Measurements from ENCODE around the gene ZNF234. TPM values are rescaled to one million over a fixed set of nuclear protein-coding genes. Genes with fewer than 3 reads are reported as not detected.

The ZNF234 gene
- polyA plus RNA-seq, 1 donor from 2014 or later = 9.1 TPM

GRCh38 chr19:44176590-44176989, 35.2 kb downstream of the ZNF234 start:
- Histone ChIP-seq H3K36me3 (ENCODE audit: insufficient read depth, low read length) (peaks cover 43% of the 10 kb centered on the region), H3K4me2 (ENCODE audit: low read length) (no peak overlapping the region), H3K9me2 (ENCODE audit: insufficient read depth, low read length) (no peaks in the 10 kb centered on the region), H3K9ac (ENCODE audit: low read length) (no peak overlapping the region), H2AFZ (ENCODE audit: low read depth, low read length) (no peak overlapping the region), H4K20me1 (ENCODE audit: insufficient read depth) (no peaks in the 10 kb centered on the region), H3K9me3 (ENCODE audit: low read length) (no peaks in the 10 kb centered on the region), H3K27me3 (ENCODE audit: insufficient read depth, low read depth, low read length) (no peaks in the 10 kb centered on the region), H3K4me3 (ENCODE audit: low read length) (no peak overlapping the region), H3F3A (ENCODE audit: insufficient read depth, low read length, poor library complexity, severe bottlenecking) (no peaks in the 10 kb centered on the region), H3K79me2 (replicated peaks; ENCODE audit: insufficient read depth, low read length) (no peaks in the 10 kb centered on the region), H3K27ac (ENCODE audit: low read length) (no peak overlapping the region)
- TF ChIP-seq CTCF (IDR thresholded peaks at IDR 0.05; ENCODE audit: poor library complexity, severe bottlenecking) = no peak
- TF ChIP-seq REST (IDR thresholded peaks at IDR 0.05; ENCODE audit: borderline replicate concordance) = no peak
- TF ChIP-seq SMC3 (conservative IDR thresholded peaks at IDR 0.05; ENCODE audit: poor library complexity) = no peak
- no peak for TF ChIP-seq TAF1 (IDR thresholded peaks at IDR 0.05; ENCODE audit: low read depth)

GRCh38 chr19:44180968-44181367, 39.6 kb downstream of the ZNF234 start:
- Histone ChIP-seq H3K9ac (ENCODE audit: low read length) (no peak overlapping the region), H3K4me2 (ENCODE audit: low read length) (no peak overlapping the region)

More at GRCh38 chr19:44180968-44181367, 39.6 kb downstream of the ZNF234 start:
- TF ChIP-seq TAF1 (IDR thresholded peaks at IDR 0.05; ENCODE audit: low read depth) (no peak), POLR2AphosphoS5 (IDR thresholded peaks at IDR 0.05) (no peak), CTCF (IDR thresholded peaks at IDR 0.05; ENCODE audit: poor library complexity, severe bottlenecking) (no peak), MXI1 (conservative IDR thresholded peaks at IDR 0.05; ENCODE audit: poor library complexity, severe bottlenecking) (no peak), EP300 (conservative IDR thresholded peaks at IDR 0.05; ENCODE audit: poor library complexity, severe bottlenecking) (no peak), SMC3 (conservative IDR thresholded peaks at IDR 0.05; ENCODE audit: poor library complexity) (no peak), EZH2 (IDR thresholded peaks at IDR 0.05; ENCODE audit: borderline replicate concordance, insufficient read depth, low read length, poor library complexity, severe bottlenecking) (no peak)
- Histone ChIP-seq H2AFZ (ENCODE audit: low read depth, low read length) (no peak overlapping the region), H3K27me3 (ENCODE audit: insufficient read depth, low read depth, low read length) (no peaks in the 10 kb centered on the region), H3K4me3 (ENCODE audit: low read length) (no peak overlapping the region), H3K36me3 (ENCODE audit: insufficient read depth, low read length) (peaks cover 11% of the 10 kb centered on the region), H3K9me3 (ENCODE audit: low read length) (no peaks in the 10 kb centered on the region), H3K27ac (ENCODE audit: low read length) (no peak overlapping the region), H3F3A (ENCODE audit: insufficient read depth, low read length, poor library complexity, severe bottlenecking) (no peaks in the 10 kb centered on the region), H3K9me2 (ENCODE audit: insufficient read depth, low read length) (no peaks in the 10 kb centered on the region), H3K79me2 (replicated peaks; ENCODE audit: insufficient read depth, low read length) (no peaks in the 10 kb centered on the region), H4K20me1 (ENCODE audit: insufficient read depth) (no peaks in the 10 kb centered on the region)

All from neural cell (in vitro differentiated cells).